HG03442 (cell line): Measurements from ENCODE around the gene TBC1D26.
A peak's percentile ranks its signal among the peaks of the same experiment; 100 is the strongest.
"Not testable (repeated sequence)": the region's sequence is repeated elsewhere in the genome, so short reads cannot be mapped to it uniquely, and the experiment has no call there.

Source experiments
- ATAC-seq: cut with Tn5 transposase; IDR thresholded peaks from one replicate; pipeline ENCODE4 v1.9.1; 2021; ENCODE audit warnings: mild to moderate bottlenecking, moderate library complexity; ENCODE audit not compliant: unreplicated experiment

Gene TBC1D26

GRCh38 chr17:15731900-15732299 is at the start of gene TBC1D26:
Gene TBC1D26, plus strand, starts transcription at chr17:15732283. Its CDS starts 3,066 bp downstream, at chr17:15735349.
- ATAC-seq, result not testable (repeated sequence)

GRCh38 chr17:15683135-15683534 is 48.9 kb upstream of the TBC1D26 start:
- ATAC-seq, result not testable (repeated sequence)

- ATAC-seq, result peak; percentile 97
These were observed 48.1 kb upstream of the TBC1D26 start, which contains the start of gene TRIM16 for GRCh38 chr17:15683824-15684478. Gene TRIM16, minus strand, starts transcription at chr17:15684311. Its CDS starts 32,702 bp downstream, at chr17:15651609.

GRCh38 chr17:15687494-15687893 is 44.6 kb upstream of the TBC1D26 start:
- ATAC-seq, result not testable (repeated sequence)

GRCh38 chr17:15698967-15699366 is 33.1 kb upstream of the TBC1D26 start:
- not testable (repeated sequence) for ATAC-seq

- ATAC-seq, result peak; percentile 96
These were observed 32.6 kb upstream of the TBC1D26 start, which contains the start of gene ZNF286A for GRCh38 chr17:15699413-15699924. Gene ZNF286A, plus strand, starts transcription at chr17:15699752. Its CDS starts 578 bp downstream, at chr17:15700330.

GRCh38 chr17:15699937-15700336 is 32.1 kb upstream of the TBC1D26 start:
- ATAC-seq, result not testable (repeated sequence)

GRCh38 chr17:15704239-15704638 is 27.8 kb upstream of the TBC1D26 start:
- not testable (repeated sequence) for ATAC-seq

- not testable (repeated sequence) for ATAC-seq
These were observed 27.3 kb upstream of the TBC1D26 start for GRCh38 chr17:15704813-15705212.

- not testable (repeated sequence) for ATAC-seq
These were observed 23.2 kb upstream of the TBC1D26 start for GRCh38 chr17:15708879-15709278.

- not testable (repeated sequence) for ATAC-seq
These were observed 15.2 kb upstream of the TBC1D26 start for GRCh38 chr17:15716601-15717563.

GRCh38 chr17:15730535-15730934 is 1.5 kb upstream of the TBC1D26 start:
- not testable (repeated sequence) for ATAC-seq

GRCh38 chr17:15733174-15733789 is 1.2 kb downstream of the TBC1D26 start:
- ATAC-seq, result not testable (repeated sequence)

- ATAC-seq, result not testable (repeated sequence)
These were observed 4.5 kb downstream of the TBC1D26 start for GRCh38 chr17:15736578-15736977.

- ATAC-seq, result no peak
These were observed 6.0 kb downstream of the TBC1D26 start for GRCh38 chr17:15738066-15738465.

GRCh38 chr17:15739259-15739658 is 7.2 kb downstream of the TBC1D26 start:
- ATAC-seq, result not testable (repeated sequence)

GRCh38 chr17:15740041-15740440 is 8.0 kb downstream of the TBC1D26 start:
- not testable (repeated sequence) for ATAC-seq

- ATAC-seq, result no peak
These were observed 8.6 kb downstream of the TBC1D26 start for GRCh38 chr17:15740570-15741120.

GRCh38 chr17:15741624-15742023 is 9.5 kb downstream of the TBC1D26 start:
- no peak for ATAC-seq

- ATAC-seq, result no peak
These were observed 10.1 kb downstream of the TBC1D26 start for GRCh38 chr17:15742051-15742795.
